ENCODE measurements around the gene RRM1.
"Not testable (repeated sequence)": the region's sequence is repeated elsewhere in the genome, so short reads cannot be mapped to it uniquely, and the experiment has no call there.

The RRM1 gene

DNA sequence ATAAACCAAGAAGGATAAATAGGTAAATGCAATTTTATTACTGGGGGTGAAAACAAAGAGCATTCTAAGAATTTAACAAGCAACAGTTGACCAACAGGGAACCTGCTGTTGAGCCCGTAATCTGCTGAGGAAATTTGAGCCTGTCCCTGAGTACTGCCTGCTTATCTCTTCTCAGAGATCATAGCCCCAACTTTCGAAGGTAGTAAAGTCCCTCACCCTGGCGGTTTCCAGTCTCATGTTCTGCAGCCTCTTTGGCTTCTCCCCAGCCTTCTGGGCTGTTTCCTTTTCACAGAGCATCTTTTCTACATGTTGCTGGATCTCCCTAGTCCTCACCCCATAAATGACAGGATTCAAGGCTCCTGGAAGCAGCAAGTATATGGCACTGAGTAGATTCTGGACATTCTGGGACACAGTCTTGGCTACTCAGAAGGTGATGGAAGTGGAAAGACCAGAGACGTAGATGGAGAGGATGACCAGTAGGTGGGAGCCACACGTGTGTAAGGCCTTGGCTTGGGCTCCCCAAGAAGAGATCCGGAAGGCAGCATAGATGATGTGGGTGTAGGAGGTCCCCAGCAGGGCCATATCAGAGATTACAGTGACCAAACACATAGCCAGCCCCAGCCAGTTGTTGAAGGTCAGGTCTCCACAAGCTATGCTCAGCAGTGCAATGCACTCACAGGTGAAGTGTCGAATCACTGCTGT is 51.6 kb downstream of the RRM1 start:
- DNase-seq, result no peak

DNA sequence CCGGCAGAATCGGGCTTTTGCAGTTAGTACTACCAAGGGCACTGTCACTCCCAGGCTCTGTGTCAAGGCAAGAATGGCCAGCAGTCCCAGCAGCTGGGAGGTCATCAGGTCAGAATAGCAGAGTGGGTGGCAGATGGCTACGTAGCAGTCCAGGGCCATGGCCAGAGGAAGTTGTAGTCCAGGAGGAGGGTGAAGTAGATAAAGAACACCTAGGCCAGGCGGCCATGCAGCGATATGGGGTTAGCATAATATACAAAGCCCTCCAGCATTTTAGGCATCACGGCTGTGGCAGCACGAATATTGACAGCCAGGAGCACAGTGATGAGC is 52.1 kb downstream of the RRM1 start:
- no peak for DNase-seq

DNA sequence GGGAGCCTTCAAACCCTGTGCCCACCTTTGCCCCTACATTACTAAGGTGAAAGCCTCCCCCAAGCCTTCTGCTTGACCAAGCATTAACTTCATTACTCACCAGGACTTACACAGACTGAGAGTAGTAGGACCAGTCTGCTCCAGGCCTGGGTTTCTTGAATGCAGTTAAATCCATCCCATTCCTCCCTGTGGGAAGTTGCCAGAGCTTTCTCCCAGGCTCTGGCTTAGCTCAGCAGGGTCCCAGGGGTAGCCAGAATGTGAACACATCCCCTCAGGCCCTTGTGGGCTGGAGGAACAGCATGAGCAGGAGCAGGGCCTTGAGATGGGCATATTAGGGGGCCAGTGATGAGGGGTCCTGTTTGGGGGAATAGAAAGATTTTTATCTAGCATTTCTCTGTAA is 59.9 kb downstream of the RRM1 start:
- DNase-seq, result no peak

DNA sequence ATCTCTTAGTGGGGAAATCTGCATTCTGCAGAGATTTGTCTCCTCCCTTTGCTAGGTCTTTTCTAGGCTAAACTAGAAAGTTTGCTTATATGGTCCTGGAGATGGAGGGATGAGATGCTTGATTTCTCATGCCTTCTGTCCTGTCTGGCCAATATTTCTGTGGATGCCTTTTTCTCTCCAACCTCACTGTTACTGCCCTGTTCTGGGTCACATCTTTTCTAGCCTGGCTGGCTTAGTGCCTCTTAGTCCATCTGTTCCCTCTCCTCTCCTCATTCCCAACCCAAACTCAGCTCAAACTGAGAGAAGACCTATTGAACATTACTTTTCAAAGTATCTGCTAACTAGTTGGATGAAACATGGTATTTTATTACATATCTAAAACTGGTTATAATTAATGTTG is 62.0 kb downstream of the RRM1 start:
- no peak for DNase-seq

DNA sequence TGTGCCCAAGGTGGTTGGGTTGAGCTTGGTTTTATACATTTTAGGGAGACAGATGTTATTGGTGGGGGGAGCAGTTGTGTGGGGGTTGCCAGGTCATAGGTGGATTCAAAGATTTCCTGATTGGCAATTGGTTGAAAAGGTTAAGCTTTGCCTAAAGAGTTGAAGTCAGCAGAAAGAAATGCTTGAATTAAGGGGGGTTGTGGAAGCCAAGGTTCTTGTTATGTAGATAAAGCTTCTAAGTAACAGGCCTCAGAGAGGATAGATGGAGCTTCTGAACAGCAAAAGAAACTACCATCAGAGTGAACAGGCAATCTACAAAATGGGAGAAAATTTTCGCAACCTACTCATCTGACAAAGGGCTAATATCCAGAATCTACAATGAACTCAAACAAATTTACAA is 64.2 kb downstream of the RRM1 start:
- DNase-seq, result not testable (repeated sequence)

GRCh38 chr11:4161305-4161704 is 66.7 kb downstream of the RRM1 start:
- no peak for DNase-seq

- DNase-seq, result no peak
Observed at GRCh38 chr11:4164884-4165590, 70.4 kb downstream of the RRM1 start.

DNA sequence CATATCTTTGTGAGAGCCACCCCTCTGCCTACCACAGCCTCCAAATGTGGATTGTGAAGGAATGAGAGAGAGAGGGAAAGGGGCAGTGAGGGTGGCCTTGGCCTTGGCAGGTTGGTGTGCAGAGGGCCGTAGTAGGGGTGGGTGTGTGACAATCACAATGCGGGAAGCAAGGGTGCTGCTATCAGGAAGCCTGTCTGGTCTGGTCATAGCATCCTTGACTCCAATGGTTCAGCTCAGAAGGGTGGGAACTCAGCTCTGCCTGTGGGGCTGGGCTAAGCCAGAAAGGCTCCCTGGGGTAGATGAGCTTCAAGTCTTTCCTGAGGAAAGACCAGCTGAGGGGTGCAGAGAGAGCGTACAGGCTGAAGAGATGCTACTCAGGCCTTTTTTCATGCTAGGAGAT is 72.7 kb downstream of the RRM1 start:
- no peak for DNase-seq

- DNase-seq, result no peak
Observed at GRCh38 chr11:4167758-4168157, 73.2 kb downstream of the RRM1 start.

- DNase-seq, result not testable (repeated sequence)
Observed at GRCh38 chr11:4175620-4176350, 81.2 kb downstream of the RRM1 start.

DNA sequence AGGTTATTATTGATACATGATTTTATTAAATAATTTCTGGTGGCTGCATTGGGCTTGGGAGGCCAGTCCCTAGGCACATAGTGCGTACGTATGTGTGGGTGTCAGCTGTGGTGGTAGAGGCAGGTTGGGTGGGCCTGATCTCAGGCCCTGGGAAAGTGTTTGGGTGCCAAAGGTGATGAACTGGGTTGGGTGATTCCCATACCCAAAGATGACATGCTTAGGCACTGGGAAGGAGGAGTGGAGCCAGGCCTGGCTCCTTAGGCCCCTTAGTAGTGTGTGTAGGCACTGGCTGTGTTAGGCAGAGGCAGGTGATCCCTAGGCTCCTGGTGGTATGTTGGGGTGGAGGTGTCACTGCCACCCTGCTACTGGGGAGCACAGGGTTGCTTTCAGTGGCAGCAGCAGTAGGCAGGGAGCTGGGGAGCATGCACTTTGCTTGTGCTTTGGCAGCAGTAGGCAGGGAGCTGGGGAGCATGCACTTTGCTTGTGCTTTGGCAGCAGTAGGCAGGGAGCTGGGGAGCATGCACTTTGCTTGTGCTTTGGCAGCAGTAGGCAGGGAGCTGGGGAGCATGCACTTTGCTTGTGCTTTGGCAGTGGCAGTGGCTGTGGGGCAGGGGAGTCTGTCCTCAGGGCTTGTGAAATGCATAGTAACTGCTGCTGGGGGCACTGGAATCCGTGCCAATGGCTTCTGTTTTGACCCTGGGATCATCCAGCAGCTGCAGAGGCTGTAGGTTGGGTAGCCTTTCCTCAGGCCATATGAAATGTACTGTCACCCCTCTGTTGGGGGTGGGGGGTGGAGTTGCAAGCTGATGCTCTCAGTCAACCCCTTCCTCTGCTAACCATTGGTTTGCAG is 84.4 kb downstream of the RRM1 start:
- no peak for DNase-seq

DNA sequence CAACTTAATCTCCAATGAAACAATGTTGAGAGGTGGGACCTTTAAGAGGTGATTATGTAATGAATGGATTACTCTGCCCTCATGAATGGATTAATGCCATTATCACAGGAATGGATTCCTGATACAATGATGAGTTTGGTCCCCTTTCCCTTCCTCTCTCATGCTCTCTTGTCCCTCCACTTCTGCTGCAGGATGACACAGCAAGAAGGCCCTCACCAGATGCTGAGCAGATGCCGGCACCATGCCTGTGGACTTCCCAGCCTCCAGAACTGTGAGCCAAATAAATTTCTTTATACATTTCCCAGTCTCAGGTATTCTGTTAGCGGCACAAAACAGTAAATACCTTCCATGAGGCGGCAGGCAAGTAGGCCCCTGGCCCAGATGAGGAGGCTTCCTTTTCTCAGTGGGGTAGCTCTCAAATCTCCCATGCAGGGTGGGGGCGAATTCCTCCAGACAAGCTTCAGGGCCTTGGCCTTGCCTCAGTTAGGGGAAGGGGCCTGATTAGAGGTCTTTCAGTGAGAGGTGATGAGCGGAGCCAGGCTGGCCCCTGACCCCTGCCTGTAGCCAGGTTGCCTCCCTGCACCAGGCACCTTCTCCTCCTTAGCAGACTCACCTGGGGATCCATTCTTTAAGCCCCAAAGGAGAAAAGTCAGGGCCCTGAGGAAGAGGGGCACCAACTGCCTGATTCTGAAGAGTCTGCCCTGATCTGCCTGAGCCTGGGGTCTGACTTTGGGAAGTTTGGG is 86.0 kb downstream of the RRM1 start:
- no peak for DNase-seq

- peak; percentile 60 to 64 for DNase-seq
Observed at GRCh38 chr11:4181782-4182721, 87.5 kb downstream of the RRM1 start.

DNA sequence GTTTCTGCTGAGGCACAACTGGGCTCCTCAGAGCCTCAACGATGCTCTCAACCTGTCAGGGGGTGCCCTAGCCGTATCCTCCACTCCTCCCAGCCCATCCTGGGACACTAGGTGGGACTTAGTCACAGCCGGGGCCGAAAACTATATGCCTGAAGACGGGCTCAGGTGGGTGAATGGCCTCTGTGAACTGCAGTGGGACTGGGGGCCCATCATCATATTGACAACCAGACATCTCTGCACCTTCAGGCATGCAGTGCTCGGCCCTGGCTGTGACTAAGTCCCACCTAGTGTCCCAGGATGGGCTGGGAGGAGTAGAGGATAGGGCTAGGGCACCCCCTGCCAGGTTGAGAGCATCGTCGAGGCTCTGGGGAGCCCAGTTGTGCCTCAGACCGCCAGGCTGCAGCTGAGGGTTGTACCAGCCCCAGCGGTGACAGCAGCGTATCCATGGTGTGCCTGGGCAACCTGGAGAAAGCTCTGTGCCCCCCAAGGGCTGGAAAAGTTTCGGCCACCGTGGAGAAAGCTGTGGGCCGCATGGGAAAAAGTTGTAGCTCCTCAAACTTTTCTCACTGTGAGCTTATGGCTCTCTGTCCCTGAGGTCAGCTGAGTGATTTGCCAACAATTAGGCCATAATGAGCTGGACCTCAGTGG is 88.9 kb downstream of the RRM1 start:
- no peak for DNase-seq

DNA sequence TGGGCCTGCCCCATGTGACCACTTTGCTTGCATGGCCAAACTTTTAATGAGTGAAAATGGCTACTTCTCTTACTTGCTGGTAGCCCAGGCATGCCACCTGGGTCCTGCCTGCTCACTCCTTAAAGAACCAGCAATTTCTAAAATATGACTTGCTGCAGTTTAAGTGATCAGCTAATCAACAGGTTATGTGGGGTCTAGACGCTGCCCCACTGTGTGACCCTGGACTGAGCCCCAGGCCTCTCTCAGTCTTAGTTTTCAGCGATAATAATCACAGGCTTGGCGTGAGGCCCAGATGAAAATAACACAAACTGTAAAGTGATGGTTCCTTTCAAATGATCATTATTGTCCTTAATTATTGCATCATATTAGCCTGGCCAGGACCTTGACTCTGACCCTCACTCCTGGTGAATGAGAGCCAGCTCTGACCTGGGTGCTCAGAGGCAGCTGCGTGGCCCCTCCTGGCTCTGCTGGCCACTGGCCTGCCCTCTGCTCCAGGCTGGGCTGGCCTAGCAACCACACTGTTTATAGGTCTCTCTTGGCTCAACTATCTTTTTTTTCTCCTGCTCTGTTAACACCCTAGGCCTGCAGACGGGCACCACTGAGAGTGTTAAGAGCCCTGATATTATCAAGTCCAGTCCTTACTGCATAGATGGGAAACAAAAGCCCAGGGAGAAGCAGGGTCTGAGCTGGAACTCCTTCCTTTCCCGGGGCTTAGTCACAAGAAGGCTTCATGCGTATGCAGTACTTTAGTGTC is 89.7 kb downstream of the RRM1 start:
- DNase-seq, result no peak

DNA sequence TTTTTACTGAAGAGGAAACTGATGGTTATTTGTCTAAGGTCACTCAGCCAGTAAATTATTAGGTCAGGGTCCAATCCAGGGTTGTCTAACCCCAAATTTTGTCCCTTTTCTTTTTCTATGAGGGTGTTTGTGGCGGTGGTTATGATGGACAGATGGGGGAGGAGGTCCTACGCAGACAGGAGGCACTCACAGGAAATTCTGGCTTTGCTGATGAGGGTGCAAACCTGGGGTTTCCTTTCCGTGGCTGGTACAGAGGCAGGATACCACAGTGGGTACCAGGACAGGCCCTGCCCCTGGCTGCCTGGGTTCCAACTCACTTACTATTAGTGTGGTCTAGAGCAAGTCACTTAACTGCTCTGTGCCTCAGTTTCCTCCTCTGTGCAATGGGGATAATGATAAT is 91.0 kb downstream of the RRM1 start:
- DNase-seq, result no peak

- no peak for DNase-seq
Observed at GRCh38 chr11:4186464-4187054, 92.0 kb downstream of the RRM1 start.

DNA sequence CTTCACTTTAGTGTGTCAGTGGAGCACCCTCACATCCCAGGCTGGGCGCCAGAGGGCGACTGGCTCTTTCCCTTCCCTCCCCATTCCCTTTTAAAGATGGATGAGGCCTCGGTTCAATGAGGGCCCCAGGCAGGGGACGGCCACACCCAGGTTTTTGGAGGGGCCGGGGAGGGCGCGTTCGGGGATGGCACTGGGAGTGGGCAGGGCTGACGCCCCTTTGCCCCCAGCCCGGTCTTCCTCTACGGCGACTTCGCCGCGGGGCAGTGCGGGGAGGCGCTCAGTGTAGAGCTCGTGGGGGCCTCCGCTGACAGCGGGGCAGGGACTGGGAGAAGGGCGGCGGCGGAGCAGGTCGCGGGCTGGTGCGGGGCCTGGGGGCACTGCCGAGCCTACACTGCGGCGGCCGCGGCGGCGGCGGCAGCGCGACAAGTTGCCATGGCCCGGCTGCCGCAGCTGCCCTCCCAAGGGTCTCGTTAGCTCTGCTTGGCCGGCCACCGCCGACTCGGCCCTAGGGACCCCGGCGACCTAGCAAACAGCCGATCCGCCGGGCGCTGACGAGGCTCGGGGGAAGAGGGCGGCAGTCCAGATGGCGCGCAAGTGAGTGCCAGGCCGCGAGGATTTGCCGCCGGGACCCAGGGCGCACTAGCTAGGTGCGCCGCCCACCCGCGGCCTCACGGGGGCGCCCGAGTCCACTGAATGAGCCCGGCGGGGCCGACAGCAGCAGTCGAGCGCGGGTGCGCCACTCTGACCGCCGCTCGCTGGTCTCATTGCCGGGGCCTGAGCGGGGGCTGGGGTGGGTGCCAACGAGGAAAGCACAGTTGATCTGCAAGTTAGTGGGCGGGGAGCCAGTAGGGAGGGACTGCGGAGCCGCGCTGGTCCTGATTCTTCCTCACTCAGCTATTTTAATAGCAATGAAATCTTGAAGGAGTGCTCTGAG is 92.7 kb downstream of the RRM1 start:
- DNase-seq, result peak; percentile 94 to 95

All from activated T-cell treated with anti-CD3 and anti-CD28 coated beads, Interleukin-2, amount 50 U/mL, for 48 hours (primary cell).